Right ventricle myocardium inferior (tissue), 1 donor: ENCODE data around the gene CAMK2A. TPM values are rescaled to one million over a fixed set of nuclear protein-coding genes. Genes with fewer than 3 reads are reported as not detected.

Experiments
- ATAC-seq: fragments of 200-7000 bp; cut with Tn5 transposase; one replicate; pipeline ENCODE4 v1.9.1; 2020; ENCODE audit warnings: mild to moderate bottlenecking, moderate library complexity
- DNase-seq: peaks from one replicate; pipeline ENCODE4 v3.0.0; 2021; ENCODE audit errors: missing footprints
- intact Hi-C: fragments of 100-400 bp; cut with DNase I; formaldehyde crosslinking; loops from one replicate; pipeline ENCODE4 v1.11.0; 2022
- long read RNA-seq: library from polyadenylated mRNA; unstranded; transcript quantifications from one replicate; pipeline ENCODE4 v2.0.0, GENCODE V29; 2021
- total RNA-seq: library from RNA; stranded (reverse); fragmentation: NEBNext Ultra II Directional; extraction: Animal tissue kit (Norgen Biotek cat#: 25700); gene quantifications from one replicate; pipeline ENCODE4 v1.2.1, GENCODE V29; 2021
- donor health status: DM: no; HTN: yes; CAD: no; lungs with severe emphysema.

Gene CAMK2A
- 17.0 TPM for total RNA-seq
- long read RNA-seq, partial matches to known transcripts: 1 of 3 reads
- long read RNA-seq, other reads (novel, unspliced or antisense): 1 of 3 reads

DNA sequence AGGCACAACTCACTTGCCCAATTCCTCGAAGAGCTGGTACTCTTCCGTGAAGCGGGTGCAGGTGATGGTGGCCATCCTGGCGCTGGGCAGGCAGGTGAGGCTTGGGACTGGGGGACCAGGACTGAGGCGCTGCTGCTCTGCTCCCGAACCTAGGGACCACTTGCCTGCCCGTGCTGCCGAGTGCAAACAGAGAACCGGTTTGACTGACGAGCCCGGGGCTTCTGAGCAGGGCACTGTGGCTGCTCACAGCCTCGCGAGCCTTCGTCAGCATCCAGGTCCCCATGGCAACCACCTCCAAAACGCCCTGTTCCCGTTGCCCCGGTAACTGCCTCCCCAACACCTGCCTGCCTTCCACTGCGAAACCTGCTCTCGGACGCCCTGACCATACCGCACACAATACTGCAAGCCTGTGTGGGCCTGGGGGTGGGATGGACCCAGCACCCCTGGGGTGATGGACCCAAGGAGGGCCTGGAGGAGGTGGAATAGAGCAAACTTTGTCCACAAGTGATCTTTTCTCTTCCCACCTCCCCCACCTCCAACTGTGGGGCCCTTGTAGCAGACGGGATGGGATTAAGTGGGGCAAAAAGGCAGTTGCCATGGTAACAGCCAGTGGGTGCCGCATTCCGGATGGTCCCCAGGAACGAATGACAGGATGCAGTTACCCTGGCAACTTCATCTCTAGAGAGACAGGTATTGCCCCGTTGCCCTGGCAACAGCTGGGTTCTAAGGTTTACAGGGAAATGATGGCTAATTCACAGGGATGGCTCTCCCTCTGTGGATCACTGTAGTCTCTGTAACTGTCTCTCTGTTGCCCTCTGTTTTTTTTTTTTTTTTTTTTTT is at the start of gene CAMK2A:
TSS of gene CAMK2A (minus strand) at position 223 of the 840 bp plus-strand sequence. CDS start at position 75, 148 bp downstream.
- ATAC-seq (no peak), DNase-seq (no peak)
- intact Hi-C loops: no loop called here

DNA sequence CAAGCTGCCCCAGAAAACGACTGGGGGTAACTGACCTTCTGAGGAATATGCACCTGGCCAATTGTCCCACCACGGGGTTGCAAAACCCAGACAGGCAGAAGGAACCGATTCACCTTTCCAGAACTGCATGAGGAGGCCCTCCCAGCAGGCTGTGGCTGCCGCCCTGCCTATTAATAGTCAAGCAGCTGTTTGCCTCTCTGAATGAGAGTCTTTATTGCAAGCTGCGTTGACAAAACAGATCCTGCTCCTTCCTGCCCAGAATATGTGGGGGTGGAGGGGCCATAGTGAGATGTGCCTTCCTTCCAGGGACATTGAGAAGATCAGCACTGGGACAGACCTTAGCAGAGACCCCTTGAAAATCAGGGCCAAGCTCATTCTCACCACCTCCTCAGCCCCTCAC is 49.6 kb upstream of the CAMK2A start:
- DNase-seq (no peak), ATAC-seq (no peak)
- intact Hi-C loops: no loop called here

DNA sequence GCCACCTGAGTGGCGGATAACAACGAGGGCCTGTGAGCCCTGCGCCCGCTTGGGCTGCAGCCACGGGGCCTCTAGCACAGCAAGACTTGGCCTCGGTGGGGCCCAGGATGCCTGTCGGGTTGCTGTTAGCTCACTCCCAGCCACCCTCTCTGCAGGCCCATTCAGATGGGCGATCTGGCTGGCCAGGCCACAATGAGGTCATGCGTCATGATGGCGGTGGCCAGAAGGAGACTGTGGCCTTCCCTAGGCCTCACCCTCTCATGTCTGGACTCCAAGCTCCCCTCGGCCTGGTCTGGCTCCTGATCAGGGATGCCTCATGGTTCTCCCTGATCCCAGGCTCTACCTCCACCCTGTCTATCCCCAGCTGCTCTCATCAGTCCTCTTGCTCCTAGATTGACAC is 49.0 kb upstream of the CAMK2A start:
- no peak for DNase-seq
- intact Hi-C loops: no loop called here
- no peak for ATAC-seq

DNA sequence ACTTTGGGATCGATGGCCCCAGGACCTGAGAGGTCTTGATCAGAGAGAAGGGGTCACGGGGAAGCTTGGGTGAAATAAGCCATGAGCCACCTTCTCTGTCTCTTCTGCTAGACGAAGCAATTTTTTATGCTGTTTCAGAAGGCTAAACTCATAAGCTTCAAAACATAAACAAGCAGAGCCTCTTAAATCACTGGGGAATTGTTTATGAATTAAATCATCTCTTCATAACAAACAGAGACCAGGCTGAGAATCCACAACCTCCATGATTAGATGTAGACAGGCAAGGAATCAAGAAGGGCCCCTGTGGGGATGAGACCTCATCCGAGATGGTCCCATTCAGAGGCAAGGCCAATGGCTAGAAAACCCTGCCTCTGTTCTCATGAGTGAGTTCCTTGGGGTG is 46.2 kb upstream of the CAMK2A start:
- DNase-seq (no peak), ATAC-seq (no peak)
- intact Hi-C loops: no loop called here

DNA sequence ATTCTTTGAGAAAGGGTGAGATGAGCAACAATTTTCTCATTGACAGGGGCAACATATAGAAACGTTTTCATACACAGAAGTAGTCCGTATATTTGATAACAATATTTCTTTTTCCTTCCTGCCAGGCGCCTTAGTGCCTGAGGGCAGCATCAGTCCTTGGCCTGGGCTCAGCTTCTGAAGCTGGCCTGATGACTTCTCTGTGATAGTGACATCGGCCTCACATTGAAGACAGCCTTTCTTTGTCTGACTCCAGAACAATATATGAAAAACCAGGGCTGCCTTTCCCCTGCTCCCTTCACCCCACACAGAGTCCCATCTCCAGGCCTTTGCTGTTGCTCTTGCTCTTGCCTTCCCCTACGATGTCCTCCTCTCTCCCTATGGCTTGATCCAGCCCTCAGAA is 43.8 kb upstream of the CAMK2A start:
- DNase-seq: no peak
- ATAC-seq: no peak
- intact Hi-C loops: no loop called here

DNA sequence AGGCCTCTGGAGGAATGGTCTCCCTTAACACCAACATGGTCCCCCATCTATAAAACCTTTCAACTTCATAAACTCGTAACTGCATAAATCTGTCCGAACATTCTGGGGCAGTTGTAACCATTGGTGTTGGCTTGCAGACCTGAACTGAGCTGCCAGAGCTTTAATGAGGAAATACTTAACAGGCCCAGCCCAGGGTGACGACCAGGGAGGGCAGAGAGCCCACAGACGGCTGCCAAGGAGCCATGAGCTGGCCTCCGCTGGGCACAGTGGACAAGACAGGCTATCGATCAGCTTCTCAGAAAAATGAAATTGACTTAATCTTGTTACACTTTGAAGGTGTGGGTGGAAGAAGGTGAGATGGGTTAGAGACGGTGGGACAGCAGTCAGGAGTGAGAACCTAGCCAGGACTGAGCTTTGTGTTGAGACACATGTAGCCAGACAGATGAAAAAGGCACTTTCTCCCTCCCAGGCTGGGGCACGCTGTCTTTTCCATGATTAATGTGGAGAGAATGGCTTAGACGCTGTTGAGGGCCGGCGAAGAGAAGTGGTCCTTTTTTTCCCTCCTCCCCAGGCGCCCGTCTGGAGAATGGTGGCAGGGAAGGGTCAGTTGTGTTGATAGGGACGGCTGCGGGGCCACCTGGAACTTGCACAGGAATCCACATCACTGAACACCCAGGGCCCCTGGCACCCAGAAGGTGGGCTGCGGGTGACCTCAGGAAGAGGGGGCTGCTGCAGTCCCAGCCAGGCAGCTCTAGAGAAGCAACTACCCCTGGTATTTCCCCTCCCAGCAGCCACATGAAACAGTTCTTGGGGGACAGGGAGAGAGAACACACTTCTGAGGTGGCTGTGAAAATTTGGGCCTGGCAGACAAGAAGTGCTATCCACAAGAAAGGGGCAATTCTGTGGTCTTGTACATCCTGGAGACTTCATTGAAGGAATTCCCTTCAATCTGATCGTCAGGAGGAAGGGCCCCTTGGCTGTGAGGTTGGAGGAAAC is 40.6 kb upstream of the CAMK2A start:
- ATAC-seq (no peak), DNase-seq (no peak)
- intact Hi-C loops: no loop called here

DNA sequence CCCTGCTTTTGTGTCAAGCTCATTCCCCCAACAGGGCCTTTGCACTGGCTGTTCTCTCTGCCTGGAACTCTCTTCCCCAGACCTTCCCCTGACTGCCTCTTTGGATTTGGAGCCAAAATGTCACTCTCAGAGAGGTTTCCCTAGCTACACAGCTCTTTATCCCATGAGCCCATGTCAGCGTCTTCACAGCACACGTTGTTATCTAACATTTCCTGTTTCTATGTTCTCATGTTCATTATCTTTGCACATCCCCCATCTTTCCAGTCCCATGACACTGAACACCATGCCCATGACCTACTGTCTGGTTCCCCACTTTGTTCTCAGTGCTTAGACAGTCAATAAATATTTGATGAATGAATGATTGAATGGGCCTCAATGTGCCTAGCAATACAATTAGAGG is 39.5 kb upstream of the CAMK2A start:
- intact Hi-C loops: no loop called here
- DNase-seq (no peak), ATAC-seq (peak; percentile 36)

DNA sequence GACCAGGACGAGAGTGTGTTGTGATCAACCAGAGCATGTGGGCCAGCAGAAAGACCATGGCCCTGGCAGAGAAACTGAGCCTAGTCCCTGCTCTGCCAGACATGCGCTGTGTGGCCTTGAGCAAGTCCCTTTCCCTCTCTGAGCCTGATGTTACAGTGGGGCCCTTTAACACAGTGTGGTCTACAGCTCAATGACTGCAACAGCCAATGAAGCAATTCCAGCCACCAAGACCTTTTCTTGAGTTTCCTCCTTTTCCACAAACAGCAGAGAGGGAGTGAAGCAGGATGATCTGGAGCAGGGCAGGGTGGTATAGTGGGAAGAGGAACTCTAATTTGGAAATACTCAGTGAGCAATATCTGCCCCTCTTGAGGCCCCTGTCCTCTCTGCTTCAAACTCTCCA is 38.9 kb upstream of the CAMK2A start:
- DNase-seq (no peak), ATAC-seq (no peak)
- intact Hi-C loops: no loop called here

DNA sequence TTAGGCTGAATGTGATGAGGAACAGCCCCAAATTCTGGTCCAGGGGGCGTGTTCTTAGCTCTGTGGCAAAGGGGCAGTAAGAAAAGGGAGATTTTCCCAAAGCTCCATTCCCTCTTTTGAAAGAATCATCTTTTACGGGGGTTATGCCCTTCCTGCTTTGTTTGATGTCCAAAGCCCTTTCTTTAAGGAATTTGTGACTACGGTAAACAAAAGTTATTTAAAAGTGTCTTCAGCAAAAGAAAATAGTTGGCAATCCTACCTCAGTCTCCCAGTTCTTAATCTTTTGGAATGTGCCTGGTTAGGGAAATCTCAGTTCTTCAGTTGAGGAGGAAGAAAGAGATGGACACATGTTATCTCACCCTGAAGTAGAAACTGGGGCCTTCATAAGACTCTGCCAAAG is 37.6 kb upstream of the CAMK2A start:
- intact Hi-C loops: no loop called here
- ATAC-seq: no peak
- DNase-seq: no peak

DNA sequence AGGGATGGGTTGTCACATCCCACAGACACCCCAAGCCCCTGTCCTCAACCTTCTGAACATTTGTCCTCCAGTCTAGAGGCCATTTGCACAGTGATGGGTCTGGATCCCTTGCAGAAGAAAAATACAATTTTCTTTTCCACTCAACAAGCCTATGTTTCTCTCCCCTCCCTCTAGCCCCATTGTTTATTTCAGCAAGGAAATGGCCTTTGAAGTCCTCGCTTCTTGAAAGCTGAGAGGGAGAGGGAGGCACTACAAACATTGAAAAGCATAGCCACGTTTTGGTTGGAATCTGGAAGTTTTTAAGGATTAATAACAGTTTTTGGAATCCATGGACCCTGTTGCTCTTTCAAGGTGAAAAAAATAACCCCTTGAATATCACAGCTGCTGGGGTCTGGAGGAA is 37.1 kb upstream of the CAMK2A start:
- ATAC-seq (no peak), DNase-seq (no peak)
- intact Hi-C loops: no loop called here

DNA sequence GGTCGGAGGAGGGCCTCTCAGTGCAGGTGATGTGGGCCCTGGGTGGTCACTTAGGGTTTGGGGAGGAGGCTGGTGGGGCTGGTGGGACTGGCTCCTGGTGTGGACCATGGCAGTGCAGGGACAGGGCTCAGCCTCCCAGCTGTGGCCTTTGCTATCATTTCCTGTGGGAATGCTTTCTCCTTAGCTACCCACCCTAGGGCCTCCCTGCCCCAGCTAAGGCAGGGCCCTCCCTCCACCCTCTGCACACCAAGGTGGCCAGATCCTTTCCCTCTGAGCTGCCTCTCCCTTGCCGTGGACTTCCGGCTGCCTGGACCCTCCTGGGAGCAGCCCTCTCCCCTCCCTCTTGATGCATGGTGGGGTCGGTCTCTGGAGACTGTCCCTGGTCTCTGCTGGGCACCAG is 35.9 kb upstream of the CAMK2A start:
- ATAC-seq: no peak
- intact Hi-C loops: no loop called here
- DNase-seq: no peak

DNA sequence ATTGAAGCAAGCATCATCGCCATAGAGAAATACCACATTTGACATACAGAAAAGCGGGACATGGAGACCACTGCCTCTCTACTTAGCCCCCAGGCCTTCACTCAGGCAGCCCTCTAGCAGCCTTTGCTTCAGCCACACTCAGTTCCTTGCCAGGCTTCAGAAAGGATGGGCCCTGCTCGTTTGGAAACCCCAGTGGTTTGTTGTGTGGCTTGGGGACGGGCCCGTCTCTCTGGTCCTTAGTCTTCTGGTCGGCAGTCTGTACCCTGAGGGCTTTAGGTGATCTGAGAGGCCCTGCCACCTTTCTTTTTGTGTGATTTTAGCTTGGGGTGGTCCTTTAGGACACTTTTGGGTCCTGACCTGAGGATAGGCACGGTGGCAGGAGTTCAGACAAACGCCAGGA is 34.2 kb upstream of the CAMK2A start:
- no peak for DNase-seq
- intact Hi-C loops: no loop called here
- ATAC-seq: no peak

DNA sequence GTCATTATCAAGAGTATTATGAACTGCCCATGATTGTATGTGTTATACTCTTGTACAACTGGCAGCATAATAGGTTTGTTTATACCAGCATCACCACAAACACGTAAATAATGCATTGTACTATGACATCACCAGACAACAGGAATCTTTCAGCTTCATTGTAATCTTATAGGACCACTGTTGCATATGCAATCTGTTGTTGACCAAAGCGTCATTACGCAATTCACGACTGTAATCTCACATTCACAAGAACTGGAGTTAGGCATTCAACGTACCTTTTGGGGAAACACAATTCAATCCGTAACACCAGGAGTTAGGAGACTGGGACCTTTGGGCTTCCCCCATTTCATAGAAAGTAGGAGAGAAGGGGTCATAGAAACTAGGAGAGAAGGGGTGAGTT is 33.5 kb upstream of the CAMK2A start:
- intact Hi-C loops: no loop called here
- DNase-seq: no peak
- ATAC-seq: no peak

DNA sequence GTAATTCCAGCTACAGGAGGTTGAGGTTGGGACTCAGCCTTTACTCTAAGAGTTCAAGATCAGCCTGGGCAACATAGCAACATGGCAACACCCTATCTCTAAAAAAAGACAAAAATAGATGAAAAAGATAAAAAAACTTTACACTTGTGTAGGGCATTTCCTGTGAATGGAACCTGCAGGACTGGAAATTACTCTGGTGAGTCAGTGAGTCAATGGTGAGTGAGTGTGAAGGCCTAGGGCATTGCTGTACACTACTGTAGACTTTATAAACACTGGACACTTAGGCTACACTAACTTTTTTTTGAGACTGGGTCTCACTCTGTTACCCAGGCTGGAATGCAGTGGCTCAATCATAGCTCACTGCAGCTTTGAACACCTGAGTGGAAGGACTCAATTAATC is 32.6 kb upstream of the CAMK2A start:
- intact Hi-C loops: no loop called here
- DNase-seq (no peak), ATAC-seq (no peak)

DNA sequence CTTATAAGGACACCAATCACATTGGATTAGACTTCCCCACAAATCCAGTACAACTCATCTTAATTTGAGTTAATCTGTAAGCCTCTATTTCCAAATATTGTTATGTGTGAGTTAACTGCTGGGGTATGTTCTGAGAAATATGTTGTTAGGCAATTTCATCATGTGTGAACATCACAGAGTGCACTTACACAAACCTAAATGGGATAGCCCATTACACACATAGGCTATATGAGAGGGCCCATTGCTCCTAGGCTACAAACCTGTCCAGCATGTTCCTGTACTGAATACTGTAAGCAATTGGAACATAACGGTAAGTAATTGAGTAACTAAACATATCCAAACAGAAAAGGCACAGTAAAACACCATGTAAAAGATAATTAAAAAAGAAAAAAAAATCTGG is 32.2 kb upstream of the CAMK2A start:
- intact Hi-C loops: no loop called here
- DNase-seq: no peak
- no peak for ATAC-seq

DNA sequence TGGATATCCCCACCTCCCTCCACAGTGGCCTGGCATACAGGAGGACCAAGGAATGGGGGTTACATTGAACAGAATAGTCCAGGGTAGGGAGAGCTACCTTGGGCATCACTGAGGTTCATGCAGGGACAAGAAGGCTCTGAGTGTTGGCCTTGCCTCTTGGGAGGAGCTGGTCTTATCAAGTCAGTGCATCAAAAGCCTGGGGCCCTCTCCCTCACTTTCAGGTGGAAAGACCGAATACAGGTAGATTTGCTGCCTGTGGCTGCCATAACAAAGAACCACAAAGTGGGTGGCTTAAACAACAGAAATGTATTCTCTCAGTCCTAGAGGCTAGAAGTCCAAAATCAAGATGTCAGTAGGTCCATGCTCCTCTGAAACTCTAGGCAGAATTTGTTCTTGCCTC is 31.6 kb upstream of the CAMK2A start:
- no peak for ATAC-seq
- intact Hi-C loops: no loop called here
- no peak for DNase-seq

DNA sequence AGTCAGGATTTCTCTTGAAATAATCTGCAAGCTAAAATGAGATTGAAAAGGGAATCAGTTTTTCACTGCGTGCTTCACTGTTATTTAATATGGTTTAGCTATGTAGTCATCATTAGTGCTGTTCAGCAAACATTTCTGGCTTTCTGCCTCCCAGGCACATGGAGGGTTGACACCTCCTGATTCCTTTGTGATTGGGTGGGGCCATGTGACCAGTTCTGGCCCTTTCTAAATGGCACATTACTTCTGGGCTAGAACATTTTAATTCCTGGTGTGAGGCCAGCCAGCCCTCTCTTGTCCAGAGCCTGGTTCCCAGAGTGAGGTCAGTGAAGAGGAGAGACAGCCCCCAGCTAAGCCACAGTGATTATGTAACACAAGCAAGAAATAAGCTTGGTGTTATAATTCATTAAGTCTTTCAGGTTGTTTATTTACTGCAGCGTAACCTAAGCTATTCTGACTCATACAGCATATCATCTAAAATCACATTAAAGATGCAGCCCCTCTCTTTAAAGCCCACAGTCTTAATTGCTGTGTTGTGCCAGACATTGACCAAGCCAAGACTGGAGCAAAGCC is 30.6 kb upstream of the CAMK2A start:
- peak; percentile 98 for ATAC-seq
- intact Hi-C loops: no loop called here
- DNase-seq: peak; percentile 69

DNA sequence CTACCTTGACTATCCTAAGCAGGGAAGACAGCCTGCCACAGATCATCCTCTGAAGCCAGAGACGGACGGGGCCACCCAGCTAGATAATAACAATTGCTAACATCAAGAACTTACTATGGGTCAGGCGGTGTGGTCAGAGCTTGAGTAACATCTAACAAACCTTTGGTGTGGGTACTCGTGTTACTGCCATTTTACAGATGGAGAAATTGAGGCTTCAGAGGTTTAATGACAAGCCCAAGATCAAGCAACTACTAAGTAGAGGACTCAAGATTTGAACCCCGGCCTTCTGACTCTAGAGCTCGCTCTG is 29.9 kb upstream of the CAMK2A start:
- no peak for ATAC-seq
- intact Hi-C loops: no loop called here
- no peak for DNase-seq

DNA sequence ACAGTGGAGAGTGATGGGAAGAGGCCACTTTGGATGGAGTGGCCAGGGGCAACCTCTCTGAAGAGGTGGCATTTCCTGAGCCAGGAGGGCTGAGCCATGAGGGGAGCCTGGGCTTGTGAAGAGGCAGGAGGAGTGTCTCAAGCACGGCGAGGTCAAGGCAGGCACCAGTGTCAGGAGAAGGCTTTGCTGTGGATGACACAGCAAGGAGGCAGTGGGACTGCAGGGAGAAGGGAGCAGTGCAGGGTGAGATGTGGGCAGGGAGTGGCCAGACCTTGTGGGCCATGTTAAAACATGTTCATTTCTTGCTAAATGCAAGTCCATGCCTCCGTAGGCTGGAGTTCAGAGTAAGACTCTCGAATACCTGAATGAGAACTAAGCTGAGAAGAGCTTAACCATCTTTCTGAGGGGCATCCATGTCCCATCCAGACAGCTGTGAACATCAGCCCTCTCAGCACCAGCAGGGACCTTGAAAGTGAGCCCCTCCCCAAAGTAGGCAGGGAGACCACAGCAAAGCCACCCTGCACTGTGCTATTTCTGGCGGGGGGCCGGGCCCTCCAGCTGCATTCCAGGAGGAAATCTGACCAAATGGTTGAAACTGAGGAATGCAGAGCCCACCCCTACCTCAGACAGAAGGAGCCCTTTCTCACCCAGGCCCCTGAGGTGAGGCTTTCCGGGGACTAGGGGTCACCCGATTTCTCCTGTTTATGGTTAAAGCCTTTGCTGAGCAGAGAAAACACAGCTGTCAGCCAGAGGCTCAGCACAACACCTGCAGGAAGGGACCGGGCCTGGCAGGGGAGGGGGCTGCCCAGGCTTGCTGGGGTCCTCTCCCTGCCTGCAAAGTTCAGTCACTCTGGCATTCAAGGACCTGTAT is 29.3 kb upstream of the CAMK2A start:
- ATAC-seq (no peak), DNase-seq (no peak)
- intact Hi-C loops: no loop called here
